HCT116 (cell line): ENCODE data around the gene CBR4. TPM values are rescaled to one million over a fixed set of nuclear protein-coding genes. Genes with fewer than 3 reads are reported as not detected.

Source experiments
- ATAC-seq: fragments of 200-7000 bp; cut with Tn5 transposase; 2 replicates; pipeline ENCODE4 v1.9.1; 2020; ENCODE audit warnings: mild to moderate bottlenecking, moderate library complexity
- BruUV-seq: library from RNA; stranded (reverse); fragments of 400-500 nt; replicated peaks from 2 replicates; lab custom pipeline; 2021; lab: Mats Ljungman, UMichigan
- CTCF ChIA-PET: fragments of 300-600 bp; sonication (Branson Sonifier 250); formaldehyde crosslinking; loops from one replicate; lab custom pipeline; 2021; ENCODE audit warnings: antibody characterized with exemption; lab: Charles Lee
- POLR2A ChIA-PET: fragments of 300-600, 350-600 bp; sonication (Branson Sonifier 250); formaldehyde crosslinking; loops from one replicate; lab custom pipeline; 2021; ENCODE audit warnings: antibody characterized with exemption; lab: Charles Lee
- RAD21 ChIA-PET, 2 experiments: fragments of 300-600 bp; sonication (Branson Sonifier 250); formaldehyde crosslinking; loops; one replicate each; lab custom pipeline; 2023; ENCODE audit warnings: low total read pairs in 2 of 2; ENCODE audit not compliant: uncharacterized antibody in 2 of 2, unreplicated experiment in 2 of 2, low non-redundant PET in 1 of 2; lab: Charles Lee
- DNase-seq: peaks from one replicate; pipeline ENCODE4 v3.0.0-alpha.2; 2010; ENCODE audit warnings: low read depth, low spot score
- H2AFZ ChIP-seq: fragments of 200-600 bp; shearing (Covaris generic), sonication (generic); 2 replicates; pipeline ENCODE4 v1.6.1; 2017; ENCODE audit warnings: low read depth, mixed run types, mixed read lengths, antibody characterized with exemption, low read length; ENCODE audit not compliant: poor library complexity, severe bottlenecking
- H3K27ac ChIP-seq: 2 replicates; pipeline ENCODE4 v1.5.1; 2012; ENCODE audit warnings: low read depth, low read length
- H3K27me3 ChIP-seq: fragments of 200-600 bp; sonication (generic); 2 replicates; pipeline ENCODE4 v1.6.1; 2016; ENCODE audit warnings: mixed run types, low read length, mixed read lengths; ENCODE audit not compliant: insufficient read depth
- H3K36me3 ChIP-seq, 2 experiments: fragments of 200-500 bp in 1 of 2; fragments of 200-600 bp in 1 of 2; sonication (Bioruptor generic) in 1 of 2; sonication (generic) in 1 of 2; 2 replicates each; pipeline versions ENCODE4 v1.5.1 to v1.6.1; 2014 to 2016; ENCODE audit warnings: low read length in 2 of 2, inconsistent platforms in 1 of 2, mixed read lengths in 1 of 2, mixed run types in 1 of 2; ENCODE audit not compliant: insufficient read depth in 2 of 2, control insufficient read depth in 1 of 2
- H3K4me1 ChIP-seq, 2 experiments: fragments of 200-600 bp in 1 of 2; sonication (generic) in 1 of 2; 2 replicates each; pipeline versions ENCODE4 v1.5.1 to v1.6.1; 2012 to 2017; ENCODE audit warnings: low read length in 2 of 2, inconsistent platforms in 1 of 2, mild to moderate bottlenecking in 1 of 2, mixed read lengths in 1 of 2, mixed run types in 1 of 2, moderate library complexity in 1 of 2; ENCODE audit not compliant: insufficient read depth in 2 of 2, control insufficient read depth in 1 of 2
- H3K4me2 ChIP-seq: fragments of 200-600 bp; sonication (generic); 2 replicates; pipeline ENCODE4 v1.6.1; 2017; ENCODE audit warnings: mixed run types, low read length, mixed read lengths
- H3K4me3 ChIP-seq, 2 experiments: fragments of 200-600 bp in 1 of 2; sonication (generic) in 1 of 2; replicated peaks in 1 of 2; 2 replicates each; pipeline ENCODE4 v1.5.1; 2011 to 2016; ENCODE audit warnings: low read length in 2 of 2, control low read depth in 1 of 2, low read depth in 1 of 2, mild to moderate bottlenecking in 1 of 2, mixed read lengths in 1 of 2, mixed run types in 1 of 2
- H3K79me2 ChIP-seq: fragments of 200-600 bp; sonication (generic); 2 replicates; pipeline ENCODE4 v1.6.1; 2017; ENCODE audit warnings: mild to moderate bottlenecking, mixed run types, low read length, moderate library complexity, mixed read lengths; ENCODE audit not compliant: insufficient read depth
- H3K9ac ChIP-seq: fragments of 200-600 bp; sonication (generic); 2 replicates; pipeline ENCODE4 v1.6.1; 2016; ENCODE audit warnings: low read length, mixed read lengths
- H3K9me2 ChIP-seq: fragments of 200-600 bp; sonication (generic), shearing (Covaris generic); 2 replicates; pipeline ENCODE4 v1.6.1; 2017; ENCODE audit warnings: mixed run types, mild to moderate bottlenecking, moderate library complexity; ENCODE audit not compliant: insufficient read depth
- H3K9me3 ChIP-seq, 2 experiments: fragments of 200-500 bp in 1 of 2; fragments of 200-600 bp in 1 of 2; sonication (Bioruptor generic) in 1 of 2; sonication (generic) in 1 of 2; 2 replicates each; pipeline ENCODE4 v1.6.1; 2014 to 2017; ENCODE audit warnings: low read length in 2 of 2, mixed read lengths in 2 of 2, inconsistent platforms in 1 of 2, low read depth in 1 of 2, mild to moderate bottlenecking in 1 of 2, mixed run types in 1 of 2, moderate library complexity in 1 of 2; ENCODE audit not compliant: control insufficient read depth in 1 of 2, insufficient read depth in 1 of 2
- H4K20me1 ChIP-seq: fragments of 200-600 bp; sonication (generic), shearing (Covaris generic); 2 replicates; pipeline ENCODE4 v1.6.1; 2017; ENCODE audit warnings: mixed run types, mild to moderate bottlenecking, moderate library complexity; ENCODE audit not compliant: insufficient read depth
- CBX3 ChIP-seq: IDR thresholded peaks from 2 replicates; pipeline ENCODE4 v1.6.1; 2012; ENCODE audit warnings: low read depth
- CEBPB ChIP-seq: IDR thresholded peaks from 2 replicates; pipeline ENCODE4 v1.6.1; 2012; ENCODE audit warnings: low read depth
- EGR1 ChIP-seq: IDR thresholded peaks from 2 replicates; pipeline ENCODE4 v1.6.1; 2012; ENCODE audit warnings: low read depth
- ELF1 ChIP-seq: IDR thresholded peaks from 2 replicates; pipeline ENCODE4 v1.6.1; 2012; ENCODE audit warnings: low read depth, borderline replicate concordance
- EZH2 ChIP-seq: fragments of 200-600 bp; sonication (generic); IDR thresholded peaks from 2 replicates; pipeline ENCODE4 v1.6.1; 2017; ENCODE audit warnings: antibody characterized with exemption, mixed run types
- POLR2AphosphoS5 ChIP-seq: IDR thresholded peaks from 2 replicates; pipeline ENCODE4 v1.6.1; 2011; ENCODE audit warnings: mild to moderate bottlenecking, low read depth, low read length, moderate library complexity
- SIN3A ChIP-seq: IDR thresholded peaks from 2 replicates; pipeline ENCODE4 v1.6.1; 2012; ENCODE audit warnings: low read depth
- SP1 ChIP-seq: IDR thresholded peaks from 2 replicates; pipeline ENCODE4 v1.6.1; 2012; ENCODE audit warnings: low read depth
- TCF7L2 ChIP-seq: IDR thresholded peaks from 2 replicates; pipeline ENCODE4 v1.7.0; 2011; ENCODE audit warnings: borderline replicate concordance, inconsistent platforms; ENCODE audit not compliant: insufficient read depth, insufficient read length; ENCODE audit errors: extremely low read depth
- YY1 ChIP-seq: IDR thresholded peaks from 2 replicates; pipeline ENCODE4 v1.6.1; 2011; ENCODE audit warnings: low read length, low read depth, moderate library complexity, mild to moderate bottlenecking; ENCODE audit not compliant: insufficient replicate concordance; ENCODE audit errors: extremely low read depth
- intact Hi-C: fragments of 100-400 bp; cut with micrococcal nuclease; formaldehyde crosslinking; loops from 2 replicates; pipeline ENCODE4 v1.10.0; 2022
- total RNA-seq: library from RNA; stranded (reverse); gene quantifications from one replicate; pipeline ENCODE4 v1.2.1, GENCODE V29; 2021; ENCODE audit not compliant: unreplicated experiment
- TF ChIP-seq, protein P1 (sequence below): IDR thresholded peaks from 2 replicates; pipeline ENCODE4 v1.6.1; 2011; ENCODE audit warnings: mild to moderate bottlenecking, low read length, moderate library complexity; ENCODE audit not compliant: insufficient replicate concordance; ENCODE audit errors: extremely low read depth

The CBR4 gene
- total RNA-seq, 1 experiment from 2014 or later, result 32.3 TPM

DNA sequence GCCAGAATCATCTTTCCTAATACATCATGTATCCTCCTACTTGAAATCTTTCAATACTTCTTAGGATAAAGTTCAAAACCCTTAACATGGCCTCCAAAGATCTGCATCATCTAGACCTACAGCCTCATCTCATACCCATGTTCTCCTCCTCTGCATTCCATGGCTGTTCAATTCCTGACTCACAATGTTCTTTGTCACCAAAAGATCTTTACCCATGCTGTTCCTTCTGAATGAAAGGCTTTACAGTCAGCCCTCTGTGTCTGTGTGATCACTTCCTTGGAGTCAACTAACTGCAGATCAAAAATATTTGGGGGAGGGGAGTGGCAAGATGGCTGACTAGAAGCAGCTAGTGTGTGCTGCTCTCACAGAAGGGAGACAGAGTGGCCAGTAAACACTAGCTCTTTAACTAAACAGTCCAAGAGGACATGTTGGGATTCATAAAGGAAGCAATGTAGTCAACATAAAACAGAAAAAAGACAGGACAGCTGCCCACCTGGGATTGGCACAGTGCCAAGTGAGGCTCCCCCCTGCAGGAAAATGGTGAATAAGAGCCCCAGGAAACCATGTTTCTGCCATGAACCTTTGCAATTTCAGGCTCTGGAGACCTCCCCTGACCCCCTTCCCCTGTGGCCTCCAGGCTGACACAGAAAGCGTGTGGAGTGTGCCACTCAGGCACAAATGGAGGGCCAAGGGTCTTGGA is 31.9 kb downstream of the CBR4 start:
- no TSS peak for BruUV-seq
- DNase-seq, result no peak
- peaks cover 0 to 13% of the 10 kb centered on the region in 2 experiments; a peak in 1 of 4 replicates for H3K36me3 ChIP-seq

DNA sequence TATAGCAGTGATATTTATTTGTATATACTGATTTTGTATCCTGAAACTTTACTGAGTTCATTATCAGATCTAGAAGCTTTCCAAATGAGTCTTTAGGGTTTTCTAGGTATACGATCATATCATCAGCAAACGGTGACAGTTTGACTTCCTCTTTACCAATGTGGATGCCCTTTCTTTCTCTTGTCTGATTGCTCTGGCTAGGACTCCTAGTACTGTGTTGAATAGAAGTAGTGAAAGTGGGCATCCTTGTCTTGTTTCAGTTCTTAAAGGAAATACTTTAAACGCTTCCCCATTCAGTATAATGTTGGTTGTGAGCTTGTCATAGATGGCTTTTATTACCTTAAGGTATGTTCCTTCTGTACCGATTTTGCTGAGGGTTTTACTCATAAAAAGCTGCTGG is 37.5 kb downstream of the CBR4 start:
- ATAC-seq (no peak), DNase-seq (no peak)
- CTCF ChIA-PET, result no interaction called here
- Histone ChIP-seq H3K9me3 (0 out of 4 replicates have a peak, but pooled peaks cover 0 to 3% of the 10 kb centered on the region in 2 experiments), H3K9me2 (no peaks in the 10 kb centered on the region), H3K27me3 (no peaks in the 10 kb centered on the region), H3K27ac (no peak overlapping the region), H2AFZ (no peak overlapping the region), H3K4me1 (no peaks in the 10 kb centered on the region), H3K4me2 (no peak overlapping the region)
- RAD21 ChIA-PET, result no interaction called here
- POLR2A ChIA-PET, result no interaction called here
- no peak for TF ChIP-seq SP1
- no peak for TF ChIP-seq TCF7L2
- no peak for TF ChIP-seq EGR1
- no peak for TF ChIP-seq CBX3
- no peak for TF ChIP-seq ELF1
- TF ChIP-seq CEBPB, result no peak
- TF ChIP-seq, all 23 proteins: peak for 0
- intact Hi-C loops, result no loop called here
- no peaks in the 10 kb centered on the region for H4K20me1 ChIP-seq
- no TSS peak for BruUV-seq
- H3K4me3 ChIP-seq, result no peak overlapping the region
- H3K36me3 ChIP-seq, result peaks cover 0 to 13% of the 10 kb centered on the region in 2 experiments; a peak in 1 of 4 replicates
- H3K9ac ChIP-seq, result no peak overlapping the region
- no peaks in the 10 kb centered on the region for H3K79me2 ChIP-seq

More for the DNA sequence above, 31.9 kb downstream of the CBR4 start:
- no peak overlapping the region for H3K9ac ChIP-seq
- no peaks in the 10 kb centered on the region for H3K27me3 ChIP-seq
- H3K27ac ChIP-seq, result no peak overlapping the region
- ChIA-PET RAD21 (no interaction called here), CTCF (no interaction called here), POLR2A (no interaction called here)
- no peaks in the 10 kb centered on the region for H3K79me2 ChIP-seq
- 0 out of 4 replicates have a peak, but pooled peaks cover 0 to 3% of the 10 kb centered on the region in 2 experiments for H3K9me3 ChIP-seq
- no peaks in the 10 kb centered on the region for H3K4me1 ChIP-seq
- H3K4me2 ChIP-seq, result no peak overlapping the region
- H4K20me1 ChIP-seq, result no peaks in the 10 kb centered on the region
- no peak overlapping the region for H3K4me3 ChIP-seq
- ATAC-seq, result no peak
- intact Hi-C loops, result no loop called here
- H2AFZ ChIP-seq, result no peak overlapping the region
- TF ChIP-seq EZH2 (no peak), YY1 (no peak), SIN3A (no peak), TCF7L2 (no peak), POLR2AphosphoS5 (no peak)
- TF ChIP-seq, protein P1, sequence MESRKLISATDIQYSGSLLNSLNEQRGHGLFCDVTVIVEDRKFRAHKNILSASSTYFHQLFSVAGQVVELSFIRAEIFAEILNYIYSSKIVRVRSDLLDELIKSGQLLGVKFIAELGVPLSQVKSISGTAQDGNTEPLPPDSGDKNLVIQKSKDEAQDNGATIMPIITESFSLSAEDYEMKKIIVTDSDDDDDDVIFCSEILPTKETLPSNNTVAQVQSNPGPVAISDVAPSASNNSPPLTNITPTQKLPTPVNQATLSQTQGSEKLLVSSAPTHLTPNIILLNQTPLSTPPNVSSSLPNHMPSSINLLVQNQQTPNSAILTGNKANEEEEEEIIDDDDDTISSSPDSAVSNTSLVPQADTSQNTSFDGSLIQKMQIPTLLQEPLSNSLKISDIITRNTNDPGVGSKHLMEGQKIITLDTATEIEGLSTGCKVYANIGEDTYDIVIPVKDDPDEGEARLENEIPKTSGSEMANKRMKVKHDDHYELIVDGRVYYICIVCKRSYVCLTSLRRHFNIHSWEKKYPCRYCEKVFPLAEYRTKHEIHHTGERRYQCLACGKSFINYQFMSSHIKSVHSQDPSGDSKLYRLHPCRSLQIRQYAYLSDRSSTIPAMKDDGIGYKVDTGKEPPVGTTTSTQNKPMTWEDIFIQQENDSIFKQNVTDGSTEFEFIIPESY, result no peak
- TF ChIP-seq, all 23 proteins: peak for 0
- no peaks in the 10 kb centered on the region for H3K9me2 ChIP-seq
